Measurements from ENCODE around the gene C2orf68. TPM values are rescaled to one million over a fixed set of nuclear protein-coding genes. Genes with fewer than 3 reads are reported as not detected.

Gene C2orf68
- total and polyA plus RNA-seq, 9 of the 15 experiments (the other 6 are each of a cell fraction or from before 2014, with no cell fraction given), result 22.1 to 50.0 (median 31.8) TPM

DNA sequence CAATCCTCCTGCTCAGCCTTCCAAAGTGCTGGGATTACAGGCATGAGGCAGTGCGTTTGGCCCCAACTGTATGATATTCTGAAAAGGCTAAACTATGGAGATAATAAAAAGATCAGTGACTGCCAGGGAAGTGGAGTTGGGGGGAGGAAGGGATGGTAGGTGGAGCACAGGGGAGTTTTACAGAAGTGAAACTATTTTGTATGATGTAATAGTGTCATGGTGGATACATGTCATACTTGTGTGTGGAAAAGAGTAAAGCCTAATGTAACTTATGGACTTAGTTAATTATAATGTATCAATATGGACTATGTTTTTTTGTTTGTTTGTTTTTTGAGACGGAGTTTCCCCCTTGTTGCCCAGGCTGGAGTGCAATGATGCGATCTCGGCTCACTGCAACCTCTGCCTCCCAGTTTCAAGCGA lies 47.7 kb downstream of the C2orf68 start (continued):
- TF ChIP-seq, protein P1, sequence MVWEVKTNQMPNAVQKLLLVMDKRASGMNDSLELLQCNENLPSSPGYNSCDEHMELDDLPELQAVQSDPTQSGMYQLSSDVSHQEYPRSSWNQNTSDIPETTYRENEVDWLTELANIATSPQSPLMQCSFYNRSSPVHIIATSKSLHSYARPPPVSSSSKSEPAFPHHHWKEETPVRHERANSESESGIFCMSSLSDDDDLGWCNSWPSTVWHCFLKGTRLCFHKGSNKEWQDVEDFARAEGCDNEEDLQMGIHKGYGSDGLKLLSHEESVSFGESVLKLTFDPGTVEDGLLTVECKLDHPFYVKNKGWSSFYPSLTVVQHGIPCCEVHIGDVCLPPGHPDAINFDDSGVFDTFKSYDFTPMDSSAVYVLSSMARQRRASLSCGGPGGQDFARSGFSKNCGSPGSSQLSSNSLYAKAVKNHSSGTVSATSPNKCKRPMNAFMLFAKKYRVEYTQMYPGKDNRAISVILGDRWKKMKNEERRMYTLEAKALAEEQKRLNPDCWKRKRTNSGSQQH (CRISPR knock-in tag; IDR thresholded peaks at IDR 0.05), result 0 out of 2 replicates have a peak, but pooled peaks have one; percentile 14
- TF ChIP-seq C11orf30 (IDR thresholded peaks at IDR 0.05; ENCODE audit: low read depth), result no peak
- TF ChIP-seq, protein P2, sequence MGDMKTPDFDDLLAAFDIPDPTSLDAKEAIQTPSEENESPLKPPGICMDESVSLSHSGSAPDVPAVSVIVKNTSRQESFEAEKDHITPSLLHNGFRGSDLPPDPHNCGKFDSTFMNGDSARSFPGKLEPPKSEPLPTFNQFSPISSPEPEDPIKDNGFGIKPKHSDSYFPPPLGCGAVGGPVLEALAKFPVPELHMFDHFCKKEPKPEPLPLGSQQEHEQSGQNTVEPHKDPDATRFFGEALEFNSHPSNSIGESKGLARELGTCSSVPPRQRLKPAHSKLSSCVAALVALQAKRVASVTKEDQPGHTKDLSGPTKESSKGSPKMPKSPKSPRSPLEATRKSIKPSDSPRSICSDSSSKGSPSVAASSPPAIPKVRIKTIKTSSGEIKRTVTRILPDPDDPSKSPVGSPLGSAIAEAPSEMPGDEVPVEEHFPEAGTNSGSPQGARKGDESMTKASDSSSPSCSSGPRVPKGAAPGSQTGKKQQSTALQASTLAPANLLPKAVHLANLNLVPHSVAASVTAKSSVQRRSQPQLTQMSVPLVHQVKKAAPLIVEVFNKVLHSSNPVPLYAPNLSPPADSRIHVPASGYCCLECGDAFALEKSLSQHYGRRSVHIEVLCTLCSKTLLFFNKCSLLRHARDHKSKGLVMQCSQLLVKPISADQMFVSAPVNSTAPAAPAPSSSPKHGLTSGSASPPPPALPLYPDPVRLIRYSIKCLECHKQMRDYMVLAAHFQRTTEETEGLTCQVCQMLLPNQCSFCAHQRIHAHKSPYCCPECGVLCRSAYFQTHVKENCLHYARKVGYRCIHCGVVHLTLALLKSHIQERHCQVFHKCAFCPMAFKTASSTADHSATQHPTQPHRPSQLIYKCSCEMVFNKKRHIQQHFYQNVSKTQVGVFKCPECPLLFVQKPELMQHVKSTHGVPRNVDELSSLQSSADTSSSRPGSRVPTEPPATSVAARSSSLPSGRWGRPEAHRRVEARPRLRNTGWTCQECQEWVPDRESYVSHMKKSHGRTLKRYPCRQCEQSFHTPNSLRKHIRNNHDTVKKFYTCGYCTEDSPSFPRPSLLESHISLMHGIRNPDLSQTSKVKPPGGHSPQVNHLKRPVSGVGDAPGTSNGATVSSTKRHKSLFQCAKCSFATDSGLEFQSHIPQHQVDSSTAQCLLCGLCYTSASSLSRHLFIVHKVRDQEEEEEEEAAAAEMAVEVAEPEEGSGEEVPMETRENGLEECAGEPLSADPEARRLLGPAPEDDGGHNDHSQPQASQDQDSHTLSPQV (IDR thresholded peaks at IDR 0.05), result peak; percentile 41; the same call in 1 of the 2 replicates
- TF ChIP-seq ZNF41 (CRISPR knock-in tag; conservative IDR thresholded peaks at IDR 0.05), result peak; percentile 93
- no peak for TF ChIP-seq TCF7L2 (IDR thresholded peaks at IDR 0.05; ENCODE audit: low read depth, low read length)
- TF ChIP-seq RFX7 (CRISPR knock-in tag; IDR thresholded peaks at IDR 0.05), result no peak
- TF ChIP-seq, protein P3, sequence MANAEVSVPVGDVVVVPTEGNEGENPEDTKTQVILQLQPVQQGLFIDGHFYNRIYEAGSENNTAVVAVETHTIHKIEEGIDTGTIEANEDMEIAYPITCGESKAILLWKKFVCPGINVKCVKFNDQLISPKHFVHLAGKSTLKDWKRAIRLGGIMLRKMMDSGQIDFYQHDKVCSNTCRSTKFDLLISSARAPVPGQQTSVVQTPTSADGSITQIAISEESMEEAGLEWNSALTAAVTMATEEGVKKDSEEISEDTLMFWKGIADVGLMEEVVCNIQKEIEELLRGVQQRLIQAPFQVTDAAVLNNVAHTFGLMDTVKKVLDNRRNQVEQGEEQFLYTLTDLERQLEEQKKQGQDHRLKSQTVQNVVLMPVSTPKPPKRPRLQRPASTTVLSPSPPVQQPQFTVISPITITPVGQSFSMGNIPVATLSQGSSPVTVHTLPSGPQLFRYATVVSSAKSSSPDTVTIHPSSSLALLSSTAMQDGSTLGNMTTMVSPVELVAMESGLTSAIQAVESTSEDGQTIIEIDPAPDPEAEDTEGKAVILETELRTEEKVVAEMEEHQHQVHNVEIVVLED (CRISPR knock-in tag; IDR thresholded peaks at IDR 0.05), result no peak
- TF ChIP-seq MED1 (CRISPR knock-in tag; IDR thresholded peaks at IDR 0.05; ENCODE audit: borderline replicate concordance), result no peak
- no peak for TF ChIP-seq KLF13 (tag; IDR thresholded peaks at IDR 0.05; ENCODE audit: borderline replicate concordance, low read depth)
- TF ChIP-seq ZNF232 (CRISPR knock-in tag; IDR thresholded peaks at IDR 0.05), result no peak
- TF ChIP-seq GATA2 (CRISPR knock-in tag; IDR thresholded peaks at IDR 0.05), result no peak
- TF ChIP-seq ASH1L (IDR thresholded peaks at IDR 0.05; ENCODE audit: borderline replicate concordance, low read depth, partially characterized antibody), result no peak
- TF ChIP-seq NEUROD1 (IDR thresholded peaks at IDR 0.05; ENCODE audit: borderline replicate concordance, low read depth, low read length, partially characterized antibody), result no peak
- TF ChIP-seq, protein P4, sequence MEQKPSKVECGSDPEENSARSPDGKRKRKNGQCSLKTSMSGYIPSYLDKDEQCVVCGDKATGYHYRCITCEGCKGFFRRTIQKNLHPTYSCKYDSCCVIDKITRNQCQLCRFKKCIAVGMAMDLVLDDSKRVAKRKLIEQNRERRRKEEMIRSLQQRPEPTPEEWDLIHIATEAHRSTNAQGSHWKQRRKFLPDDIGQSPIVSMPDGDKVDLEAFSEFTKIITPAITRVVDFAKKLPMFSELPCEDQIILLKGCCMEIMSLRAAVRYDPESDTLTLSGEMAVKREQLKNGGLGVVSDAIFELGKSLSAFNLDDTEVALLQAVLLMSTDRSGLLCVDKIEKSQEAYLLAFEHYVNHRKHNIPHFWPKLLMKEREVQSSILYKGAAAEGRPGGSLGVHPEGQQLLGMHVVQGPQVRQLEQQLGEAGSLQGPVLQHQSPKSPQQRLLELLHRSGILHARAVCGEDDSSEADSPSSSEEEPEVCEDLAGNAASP (IDR thresholded peaks at IDR 0.05), result no peak
- TF ChIP-seq ARHGAP35 (IDR thresholded peaks at IDR 0.05; ENCODE audit: partially characterized antibody), result no peak
- no peak for TF ChIP-seq LARP7 (IDR thresholded peaks at IDR 0.05)
- TF ChIP-seq TARDBP (IDR thresholded peaks at IDR 0.05), result no peak
- TF ChIP-seq ZNF174 (CRISPR knock-in tag; IDR thresholded peaks at IDR 0.05), result no peak
- TF ChIP-seq SMARCA4 (IDR thresholded peaks at IDR 0.05), result peak; percentile 59; the same call in 1 of the 2 replicates
- TF ChIP-seq TAF7 (tag; IDR thresholded peaks at IDR 0.05), result no peak
- TF ChIP-seq PPARD (CRISPR knock-in tag; IDR thresholded peaks at IDR 0.05), result no peak
- peak; percentile 48; the same call in 1 of the 2 replicates for TF ChIP-seq EHMT2 (IDR thresholded peaks at IDR 0.05)
- TF ChIP-seq CCNT2 (IDR thresholded peaks at IDR 0.05; ENCODE audit: borderline replicate concordance, extremely low read depth, insufficient read length, low read depth, low read length), result no peak
